HEK293T (cell line): ENCODE data around the gene CLEC3B.

Source experiments
- ARNT ChIP-seq: fragments of 450-650 bp; IDR thresholded peaks from 2 replicates; pipeline ENCODE4 v1.6.1; 2017; ENCODE audit warnings: mild to moderate bottlenecking
- BHLHE40 ChIP-seq: fragments of 450-650 bp; IDR thresholded peaks from 2 replicates; pipeline ENCODE4 v1.6.1; 2016; ENCODE audit warnings: mild to moderate bottlenecking, moderate library complexity, borderline replicate concordance
- CTBP1 ChIP-seq: fragments of 450-650 bp; IDR thresholded peaks from 2 replicates; pipeline ENCODE4 v1.6.1; 2016; ENCODE audit warnings: borderline replicate concordance

DNA sequence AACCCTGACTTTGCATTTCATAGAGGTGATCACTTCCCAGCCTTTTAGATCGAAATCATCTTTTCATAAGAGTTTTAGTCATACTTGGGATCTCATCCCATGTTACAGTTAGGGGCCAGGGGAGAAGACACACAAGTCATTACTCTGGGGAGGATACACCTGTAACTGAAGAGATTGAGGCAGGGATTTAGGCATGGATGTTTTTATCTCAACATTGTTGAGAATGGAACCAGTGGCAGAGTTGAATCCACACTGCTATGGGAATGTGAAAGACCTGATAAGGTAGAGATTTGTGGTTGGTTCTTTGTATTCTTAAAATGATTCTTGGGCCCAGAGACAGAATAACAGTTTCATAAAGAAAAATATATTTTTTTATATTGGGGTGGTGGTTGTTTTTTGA is 16.2 kb upstream of the CLEC3B start:
- TF ChIP-seq CTBP1 (no peak), ARNT (no peak), BHLHE40 (no peak)
